Measurements from ENCODE around the gene LUZP2.

- TF ChIP-seq CTCF (optimal IDR thresholded peaks at IDR 0.05 in 1 of 3, IDR thresholded peaks at IDR 0.05 in 1 of 3, conservative IDR thresholded peaks at IDR 0.05 in 1 of 3; ENCODE audit: extremely low read depth in 1 of 3, insufficient read depth in 2 of 3, low read length in 3 of 3): no peak
- no peak for TF ChIP-seq EZH2 (IDR thresholded peaks at IDR 0.05; ENCODE audit: low read length)
Measured at GRCh38 chr11:24685821-24686220, 189.0 kb downstream of the LUZP2 start.
